Subcutaneous adipose tissue (tissue), 4 donors: Measurements from ENCODE around the gene HBP1. TPM values are rescaled to one million over a fixed set of nuclear protein-coding genes. Genes with fewer than 3 reads are reported as not detected.

Experiments
- CTCF ChIP-seq: fragments of 450-650 bp; IDR thresholded peaks from one replicate; pipeline ENCODE4 v1.5.1; 2016; ENCODE audit warnings: low read depth, mild to moderate bottlenecking, control low read depth, antibody characterized with exemption, moderate library complexity
- total RNA-seq, 4 donors: library from RNA; depleted of rRNA; stranded (reverse); fragments of >200 nt; gene quantifications; one replicate each; pipeline ENCODE4 v1.1.0, GENCODE V29; 2016

Gene HBP1
- total RNA-seq, result 100 to 1,000 TPM; 117 to 221 (median 181) TPM

DNA sequence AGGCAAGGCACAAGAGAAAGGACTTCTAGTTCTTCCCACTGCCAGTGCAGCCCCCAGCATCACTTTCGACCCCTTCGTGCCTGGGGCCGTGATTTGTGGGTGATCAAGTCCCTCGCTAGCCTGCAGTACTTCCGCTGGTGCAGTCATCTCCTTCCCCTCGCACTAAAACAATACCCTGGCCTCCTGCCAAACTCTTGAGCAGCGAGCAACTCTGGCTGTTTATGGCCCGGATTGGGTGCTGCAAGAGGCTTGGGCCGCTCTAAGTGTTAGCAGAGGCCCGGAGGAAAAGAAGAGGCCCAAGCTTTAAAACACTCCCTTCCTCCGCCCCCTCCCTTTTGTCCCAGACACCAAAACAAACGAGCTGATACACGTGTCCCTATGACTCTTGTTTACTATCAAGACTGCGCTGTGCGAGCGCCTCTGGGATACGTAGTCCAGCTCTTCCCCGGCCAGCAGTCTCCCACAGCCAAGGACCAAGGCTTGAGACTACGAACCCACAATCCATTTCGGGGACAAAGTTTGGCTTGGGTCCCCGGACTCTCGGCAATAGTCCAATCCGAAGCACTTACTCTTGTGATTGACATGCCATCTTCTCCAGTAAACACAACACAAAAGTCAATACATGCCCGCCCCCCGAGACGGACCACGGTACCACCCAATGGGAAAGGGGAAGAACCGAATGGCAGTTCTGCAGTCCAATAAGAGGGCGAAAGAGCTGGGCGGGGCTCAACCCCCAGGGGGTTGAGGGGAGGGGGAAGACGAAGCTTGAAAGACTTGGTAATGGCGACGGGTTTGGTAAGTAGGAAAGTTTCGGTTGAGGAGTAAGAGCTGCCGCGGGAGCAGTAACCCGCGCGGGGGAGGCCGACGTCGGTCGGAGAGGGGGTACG, at the start of gene HBP1:
HBP1 (plus strand) TSS at position 771 of the 887 bp plus-strand sequence. CDS start 10,891 bp downstream, outside the sequence.
- no peak for TF ChIP-seq CTCF

- TF ChIP-seq CTCF, result no peak
These were observed 49.3 kb upstream of the HBP1 start for GRCh38 chr7:107119376-107120105.

GRCh38 chr7:107122486-107122911, 46.3 kb upstream of the HBP1 start:
- no peak for TF ChIP-seq CTCF

DNA sequence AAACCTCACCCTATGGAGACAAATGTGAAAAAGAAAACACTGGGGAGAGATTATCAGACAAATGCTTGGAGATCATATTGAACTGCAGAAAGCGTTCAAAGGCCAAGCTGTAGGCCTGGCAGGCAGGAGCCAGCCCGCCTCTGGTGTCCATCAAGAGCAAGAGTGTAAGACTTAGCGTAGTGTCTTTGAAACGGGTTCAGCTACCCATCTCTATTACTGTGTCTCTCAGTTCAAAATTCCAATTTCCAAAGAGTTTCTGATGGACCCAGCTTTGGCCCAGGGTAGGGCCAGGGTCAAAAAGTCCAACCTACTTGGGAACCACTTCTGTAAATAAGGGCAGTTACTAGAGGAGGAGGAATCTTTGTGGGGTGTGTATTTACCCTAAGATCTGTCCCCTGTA, 45.4 kb upstream of the HBP1 start:
- no peak for TF ChIP-seq CTCF

DNA sequence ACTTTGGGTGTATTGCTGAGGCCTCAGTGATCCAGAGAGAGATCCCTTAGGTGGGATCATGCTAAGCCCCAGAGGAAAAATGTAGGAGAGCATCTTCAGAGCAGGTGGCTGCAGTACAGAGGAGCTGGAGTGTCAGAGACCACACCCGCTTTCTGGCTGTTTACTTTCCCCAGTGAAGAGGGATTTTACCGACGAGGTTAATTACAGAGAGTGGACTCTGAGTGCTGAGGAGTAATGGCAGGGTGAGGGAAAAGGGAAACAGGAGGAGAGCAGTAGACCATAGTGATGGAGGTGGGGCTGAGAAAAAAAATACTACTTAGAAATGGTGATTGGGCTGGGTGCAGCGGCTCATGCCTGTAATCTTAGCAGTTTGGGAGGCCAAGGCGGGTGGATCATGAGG, 43.3 kb upstream of the HBP1 start:
- no peak for TF ChIP-seq CTCF

- no peak for TF ChIP-seq CTCF
These were observed 40.6 kb upstream of the HBP1 start for GRCh38 chr7:107128217-107128616.

- TF ChIP-seq CTCF, result no peak
These were observed 40.1 kb upstream of the HBP1 start for GRCh38 chr7:107128748-107129147.
